Measurements from ENCODE around the gene CPNE8.
A peak's percentile ranks its signal among the peaks of the same experiment; 100 is the strongest.

The CPNE8 gene

GRCh38 chr12:38895446-38895845 is 9.9 kb downstream of the CPNE8 start:
- DNase-seq (ENCODE audit: low read depth) = no peak

GRCh38 chr12:38892976-38893375 is 12.4 kb downstream of the CPNE8 start:
- no peak for DNase-seq (ENCODE audit: low read depth)

GRCh38 chr12:38892087-38892786 is 13.2 kb downstream of the CPNE8 start:
- no peak for DNase-seq (ENCODE audit: low read depth)

GRCh38 chr12:38890102-38890855 is 15.1 kb downstream of the CPNE8 start:
- DNase-seq (ENCODE audit: low read depth) = peak; percentile 55

- no peak for DNase-seq (ENCODE audit: low read depth)
Measured at GRCh38 chr12:38889297-38889815, 16.0 kb downstream of the CPNE8 start.

GRCh38 chr12:38887770-38888169 is 17.6 kb downstream of the CPNE8 start:
- no peak for DNase-seq (ENCODE audit: low read depth)

GRCh38 chr12:38886931-38887330 is 18.5 kb downstream of the CPNE8 start:
- DNase-seq (ENCODE audit: low read depth) = no peak

GRCh38 chr12:38886064-38886463 is 19.3 kb downstream of the CPNE8 start:
- peak; percentile 42 for DNase-seq (ENCODE audit: low read depth)

- DNase-seq (ENCODE audit: low read depth) = no peak
Measured at GRCh38 chr12:38884666-38885065, 20.7 kb downstream of the CPNE8 start.

- DNase-seq (ENCODE audit: low read depth) = no peak
Measured at GRCh38 chr12:38883629-38884134, 21.7 kb downstream of the CPNE8 start.

- no peak for DNase-seq (ENCODE audit: low read depth)
Measured at GRCh38 chr12:38880288-38880687, 25.1 kb downstream of the CPNE8 start.

GRCh38 chr12:38878986-38879385 is 26.4 kb downstream of the CPNE8 start:
- no peak for DNase-seq (ENCODE audit: low read depth)

GRCh38 chr12:38878333-38878705 is 27.1 kb downstream of the CPNE8 start:
- DNase-seq (ENCODE audit: low read depth) = no peak

GRCh38 chr12:38875586-38876228 is 29.7 kb downstream of the CPNE8 start:
- DNase-seq (ENCODE audit: low read depth) = no peak

GRCh38 chr12:38872561-38872960 is 32.8 kb downstream of the CPNE8 start:
- no peak for DNase-seq (ENCODE audit: low read depth)

GRCh38 chr12:38872156-38872555 is 33.2 kb downstream of the CPNE8 start:
- DNase-seq (ENCODE audit: low read depth) = no peak

GRCh38 chr12:38869036-38869435 is 36.4 kb downstream of the CPNE8 start:
- no peak for DNase-seq (ENCODE audit: low read depth)

GRCh38 chr12:38850461-38850860 is 54.9 kb downstream of the CPNE8 start:
- DNase-seq (ENCODE audit: low read depth) = peak; percentile 11

GRCh38 chr12:38847247-38847646 is 58.1 kb downstream of the CPNE8 start:
- DNase-seq (ENCODE audit: low read depth) = no peak

GRCh38 chr12:38844267-38844666 is 61.1 kb downstream of the CPNE8 start:
- DNase-seq (ENCODE audit: low read depth) = no peak

GRCh38 chr12:38838056-38838850 is 67.1 kb downstream of the CPNE8 start:
- DNase-seq (ENCODE audit: low read depth) = no peak

GRCh38 chr12:38831715-38832114 is 73.7 kb downstream of the CPNE8 start:
- DNase-seq (ENCODE audit: low read depth) = no peak
